C4-2B (cell line): Measurements from ENCODE around the gene C7orf57.

ENCODE experiments used
- H3K27ac ChIP-seq: fragments of 450-650 bp; 2 replicates; pipeline ENCODE4 v1.5.1; 2017
- ZFX ChIP-seq: fragments of 450-650 bp; IDR thresholded peaks from 2 replicates; pipeline ENCODE4 v1.6.1; 2017
- TF ChIP-seq, protein P1 (sequence below): fragments of 450-650 bp; conservative IDR thresholded peaks from 2 replicates; pipeline ENCODE4 v1.5.1; 2017; ENCODE audit warnings: mild to moderate bottlenecking

Gene C7orf57

DNA sequence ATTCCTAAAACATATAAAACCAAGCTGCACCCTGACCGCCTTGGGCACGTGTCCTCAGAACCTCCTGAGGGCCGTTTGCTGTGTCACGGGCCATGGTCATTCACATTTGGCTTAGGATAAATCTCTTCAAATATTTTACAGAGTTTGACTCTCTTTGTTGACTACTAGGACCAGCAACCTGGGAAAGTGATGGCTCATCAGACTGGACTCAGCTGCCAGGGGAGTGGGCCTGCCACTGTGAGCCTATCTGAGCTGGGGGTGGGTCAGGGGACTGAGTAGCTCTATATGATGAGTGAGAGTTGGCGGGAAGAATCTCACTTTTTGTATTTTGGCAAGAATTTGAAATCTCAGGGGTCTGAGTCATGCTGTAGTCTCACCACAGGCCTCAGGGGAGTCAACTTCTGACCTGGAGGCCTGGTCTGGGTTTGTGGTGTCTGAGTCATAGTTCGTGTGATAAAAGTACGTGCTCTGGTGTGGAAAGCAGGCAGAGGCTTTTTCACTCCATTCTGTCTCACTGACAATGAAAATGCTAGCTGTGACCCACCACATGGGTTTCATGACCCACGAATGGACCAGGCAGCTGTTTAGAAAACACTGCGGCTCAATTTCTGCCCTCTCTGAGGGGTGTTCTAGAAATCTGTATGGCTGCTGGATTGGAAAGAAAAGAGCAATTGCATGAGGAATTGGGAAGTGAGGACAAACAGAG, 49.5 kb downstream of the C7orf57 start:
- no peak overlapping the region for H3K27ac ChIP-seq
- TF ChIP-seq, protein P1, sequence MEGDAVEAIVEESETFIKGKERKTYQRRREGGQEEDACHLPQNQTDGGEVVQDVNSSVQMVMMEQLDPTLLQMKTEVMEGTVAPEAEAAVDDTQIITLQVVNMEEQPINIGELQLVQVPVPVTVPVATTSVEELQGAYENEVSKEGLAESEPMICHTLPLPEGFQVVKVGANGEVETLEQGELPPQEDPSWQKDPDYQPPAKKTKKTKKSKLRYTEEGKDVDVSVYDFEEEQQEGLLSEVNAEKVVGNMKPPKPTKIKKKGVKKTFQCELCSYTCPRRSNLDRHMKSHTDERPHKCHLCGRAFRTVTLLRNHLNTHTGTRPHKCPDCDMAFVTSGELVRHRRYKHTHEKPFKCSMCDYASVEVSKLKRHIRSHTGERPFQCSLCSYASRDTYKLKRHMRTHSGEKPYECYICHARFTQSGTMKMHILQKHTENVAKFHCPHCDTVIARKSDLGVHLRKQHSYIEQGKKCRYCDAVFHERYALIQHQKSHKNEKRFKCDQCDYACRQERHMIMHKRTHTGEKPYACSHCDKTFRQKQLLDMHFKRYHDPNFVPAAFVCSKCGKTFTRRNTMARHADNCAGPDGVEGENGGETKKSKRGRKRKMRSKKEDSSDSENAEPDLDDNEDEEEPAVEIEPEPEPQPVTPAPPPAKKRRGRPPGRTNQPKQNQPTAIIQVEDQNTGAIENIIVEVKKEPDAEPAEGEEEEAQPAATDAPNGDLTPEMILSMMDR: no peak
- no peak for TF ChIP-seq ZFX

DNA sequence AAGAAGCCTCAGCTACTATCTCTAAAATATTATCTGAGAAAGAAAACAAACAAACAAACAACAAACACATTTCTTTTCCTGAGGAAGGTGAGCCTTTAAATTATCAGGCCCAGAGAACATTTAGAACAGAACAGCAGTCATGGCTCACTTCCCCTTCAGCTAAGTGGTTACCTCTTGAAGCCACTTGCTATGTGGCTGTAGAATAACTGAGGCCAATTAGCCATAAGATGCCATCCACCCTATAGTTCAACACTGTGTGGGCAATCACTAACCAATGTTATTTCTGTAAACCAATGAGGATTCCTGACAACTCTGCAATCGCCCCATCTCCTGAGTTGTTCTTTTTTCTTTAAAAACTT, 50.1 kb downstream of the C7orf57 start:
- TF ChIP-seq, protein P1: no peak
- no peak for TF ChIP-seq ZFX
- H3K27ac ChIP-seq: no peak overlapping the region

DNA sequence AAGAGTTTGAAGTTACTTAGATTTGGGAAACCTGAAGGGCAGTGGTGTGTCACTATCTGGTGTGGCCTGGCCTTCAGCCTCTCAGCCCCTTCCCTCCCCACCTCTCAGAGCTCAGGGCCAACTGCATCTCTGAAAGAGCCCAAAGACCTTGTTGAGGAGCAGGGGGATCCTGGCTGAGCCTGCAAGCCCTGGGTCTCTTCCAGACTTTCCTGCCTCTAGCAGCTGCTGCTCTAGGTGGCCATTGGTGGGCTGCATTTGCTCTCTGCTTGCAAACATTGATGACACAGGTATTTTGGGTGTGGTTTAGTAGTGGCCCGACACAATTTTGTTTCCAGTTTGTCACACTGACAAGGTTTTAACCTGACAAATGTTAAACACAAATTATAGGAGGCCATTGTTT, 50.6 kb downstream of the C7orf57 start:
- no peak overlapping the region for H3K27ac ChIP-seq
- TF ChIP-seq, protein P1: no peak

DNA sequence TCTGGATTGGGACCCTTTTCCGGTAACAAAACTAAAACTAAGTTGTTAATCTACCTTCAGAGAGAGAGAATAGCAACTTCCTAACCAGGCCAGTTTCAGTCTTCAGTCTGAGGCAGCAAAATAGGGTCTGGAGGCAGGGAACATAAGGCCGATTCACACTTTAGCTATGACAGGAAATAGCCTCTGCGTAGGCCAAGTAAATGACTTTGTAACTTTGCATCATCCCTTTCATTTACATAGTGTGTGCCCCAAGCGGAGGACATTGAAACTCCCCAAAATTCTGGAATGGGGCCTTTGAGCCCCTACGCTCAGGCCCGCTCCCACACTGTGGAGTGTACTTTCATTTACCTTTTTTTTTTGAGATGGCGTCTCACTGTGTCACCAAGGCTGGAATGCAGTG, 52.0 kb downstream of the C7orf57 start:
- TF ChIP-seq, protein P1: no peak
- no peak for TF ChIP-seq ZFX
- H3K27ac ChIP-seq: no peak overlapping the region

DNA sequence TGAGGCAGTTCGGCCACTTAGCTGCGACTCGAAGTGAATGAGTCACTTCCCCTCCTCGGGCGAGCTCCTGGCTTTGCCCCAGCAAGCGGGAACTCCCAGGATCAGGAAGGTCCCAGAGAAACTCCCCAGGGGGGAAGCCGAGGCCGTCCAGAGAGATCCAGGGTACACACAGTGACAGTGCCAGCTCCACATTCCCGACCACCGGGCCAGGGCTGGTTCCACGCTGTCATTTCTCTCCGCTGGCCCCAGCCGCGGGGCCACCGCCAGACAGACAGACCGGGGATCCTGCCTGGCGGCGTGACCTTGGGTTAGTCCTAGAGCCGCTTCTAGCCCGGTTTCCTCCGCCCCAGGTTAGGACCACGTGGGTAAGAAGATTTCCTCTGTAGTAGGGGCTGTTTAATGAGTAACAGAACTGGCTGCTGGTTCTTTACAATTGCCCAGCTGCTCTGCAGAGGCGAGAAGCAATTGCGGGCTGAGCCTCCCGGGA, 53.3 kb downstream of the C7orf57 start:
- H3K27ac ChIP-seq: peak overlapping the region; percentile 57
- TF ChIP-seq, protein P1: no peak
- TF ChIP-seq ZFX: no peak

DNA sequence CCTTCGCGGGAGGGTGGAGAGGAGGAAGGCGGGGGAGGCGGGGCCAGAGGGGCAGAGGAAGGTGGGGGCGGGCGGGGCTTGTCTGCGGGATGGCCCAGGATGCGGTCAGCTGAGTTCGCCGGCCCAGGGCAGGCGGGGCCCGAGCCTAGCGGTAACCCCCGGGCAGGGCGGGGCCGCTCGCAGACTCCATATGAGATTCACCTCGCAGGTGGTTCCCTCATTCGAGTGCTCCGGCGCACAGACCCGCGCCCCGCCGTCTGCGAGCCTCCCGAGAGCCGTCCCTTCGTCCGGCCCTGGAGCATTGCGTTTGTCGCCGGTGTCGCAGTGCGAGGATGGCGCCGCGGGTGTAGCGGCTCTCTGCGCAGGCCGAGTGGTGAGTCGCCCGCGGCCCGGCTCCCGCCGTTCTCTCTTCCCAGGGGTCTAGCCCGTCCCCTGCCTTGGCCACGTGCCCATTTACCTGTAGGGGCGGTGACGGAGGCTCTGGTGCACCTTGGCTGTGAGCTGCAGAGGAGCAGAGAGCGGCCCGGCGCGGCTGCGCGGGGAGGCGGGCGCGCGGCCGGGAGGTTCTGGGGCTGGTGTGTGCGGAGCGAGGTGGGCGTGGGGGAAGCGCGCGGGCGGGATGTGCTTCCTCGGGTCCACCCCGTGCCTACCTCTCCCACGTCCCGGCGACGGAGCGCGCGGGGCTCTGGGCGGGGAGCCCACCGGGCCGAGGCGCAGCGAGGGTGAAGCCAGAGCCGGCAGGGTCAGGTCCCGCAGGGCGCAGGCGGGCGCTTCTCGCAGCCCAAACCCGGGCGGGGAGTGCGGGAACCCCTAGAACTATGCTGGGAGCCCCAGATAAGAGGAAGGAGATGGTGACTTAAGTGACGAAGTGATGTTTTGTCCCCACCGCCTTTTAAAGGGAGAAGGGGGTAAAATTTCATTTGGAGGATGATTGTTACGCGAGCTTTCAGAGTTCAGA, 54.0 kb downstream of the C7orf57 start, which contains the start of gene UPP1:
TSS of gene UPP1 (plus strand) at position 220 of the 958 bp plus-strand sequence. CDS start 5,519 bp downstream, outside the sequence.
- H3K27ac ChIP-seq: peak within 1 kb of the TSS; percentile 57
- TF ChIP-seq, protein P1: no peak
- TF ChIP-seq ZFX: peak; percentile 36; the same call in 1 of the 2 replicates
